ENCODE results near the gene PIKFYVE.

The PIKFYVE gene

GRCh38 chr2:208406474-208407451 is 140.7 kb downstream of the PIKFYVE start, which contains the start of gene PTH2R:
PTH2R (plus strand) TSS chr2:208406792; CDS start chr2:208407044, 252 bp downstream.
- POLR2A ChIA-PET = no interaction called here
- TF ChIP-seq BHLHE40 (IDR thresholded peaks at IDR 0.05; ENCODE audit: borderline replicate concordance) (no peak), ELF4 (IDR thresholded peaks at IDR 0.05) (no peak), SUZ12 (IDR thresholded peaks at IDR 0.05) (no peak), ZNF384 (IDR thresholded peaks at IDR 0.05) (no peak), FOXA1 (IDR thresholded peaks at IDR 0.05) (no peak), FOXM1 (IDR thresholded peaks at IDR 0.05; ENCODE audit: borderline replicate concordance) (no peak), FOXK2 (IDR thresholded peaks at IDR 0.05) (no peak), L3MBTL2 (conservative IDR thresholded peaks at IDR 0.05) (no peak), CTBP1 (IDR thresholded peaks at IDR 0.05; ENCODE audit: borderline replicate concordance) (no peak), ARNT (IDR thresholded peaks at IDR 0.05) (no peak), TARDBP (IDR thresholded peaks at IDR 0.05) (no peak), SP1 (IDR thresholded peaks at IDR 0.05) (no peak), PKNOX1 (IDR thresholded peaks at IDR 0.05) (no peak), LEF1 (IDR thresholded peaks at IDR 0.05; ENCODE audit: borderline replicate concordance) (no peak), NFRKB (IDR thresholded peaks at IDR 0.05) (no peak), HDGF (IDR thresholded peaks at IDR 0.05; ENCODE audit: borderline replicate concordance) (no peak)
- peak; percentile 18 for DNase-seq (ENCODE audit: extremely low spot score)
- CTCF ChIA-PET = interaction anchor here (0.6 to 1.5 kb wide), 9 partner anchors 12 to 1491 kb away, joined by 3 to 7 read pairs (median 4); no protein-coding TSS in a partner anchor

- TF ChIP-seq PKNOX1 (IDR thresholded peaks at IDR 0.05) (peak; percentile 42; the same call in 1 of the 2 replicates), SUZ12 (IDR thresholded peaks at IDR 0.05) (no peak)
- ChIA-PET CTCF (interaction anchor here (0.6 to 1.5 kb wide), 9 partner anchors 13 to 1490 kb away, joined by 3 to 7 read pairs (median 4); no protein-coding TSS in a partner anchor), POLR2A (no interaction called here)
- DNase-seq (ENCODE audit: extremely low spot score) = peak; percentile 36
Observed at GRCh38 chr2:208407667-208408066, 141.6 kb downstream of the PIKFYVE start.

All from HEK293T (cell line).